ENCODE data around the gene KAT8. TPM values are rescaled to one million over a fixed set of nuclear protein-coding genes. Genes with fewer than 3 reads are reported as not detected.

The KAT8 gene
- total RNA-seq, 2 experiments from 2014 or later, result 54.8 to 56.1 TPM

GRCh38 chr16:31177136-31177535 lies 59.7 kb downstream of the KAT8 start:
- Mint-ChIP-seq H3K27ac (peak overlapping the region; percentile 77), H3K4me3 (peak overlapping the region; percentile 46), H3K4me1 (peaks cover 30% of the 10 kb centered on the region), H3K9me3 (ENCODE audit: low read depth) (no peaks in the 10 kb centered on the region), H3K36me3 (peaks cover 15% of the 10 kb centered on the region), H3K27me3 (peaks cover 5% of the 10 kb centered on the region)
- peak; percentile 77 for DNase-seq
- CTCF ChIA-PET, result interaction anchor here (0.8 to 2.3 kb wide), 7 partner anchors 14 to 279 kb away, joined by 3 to 19 read pairs (median 3); partner anchors contain the start of gene KAT8
- peak; percentile 5 for ATAC-seq

DNA sequence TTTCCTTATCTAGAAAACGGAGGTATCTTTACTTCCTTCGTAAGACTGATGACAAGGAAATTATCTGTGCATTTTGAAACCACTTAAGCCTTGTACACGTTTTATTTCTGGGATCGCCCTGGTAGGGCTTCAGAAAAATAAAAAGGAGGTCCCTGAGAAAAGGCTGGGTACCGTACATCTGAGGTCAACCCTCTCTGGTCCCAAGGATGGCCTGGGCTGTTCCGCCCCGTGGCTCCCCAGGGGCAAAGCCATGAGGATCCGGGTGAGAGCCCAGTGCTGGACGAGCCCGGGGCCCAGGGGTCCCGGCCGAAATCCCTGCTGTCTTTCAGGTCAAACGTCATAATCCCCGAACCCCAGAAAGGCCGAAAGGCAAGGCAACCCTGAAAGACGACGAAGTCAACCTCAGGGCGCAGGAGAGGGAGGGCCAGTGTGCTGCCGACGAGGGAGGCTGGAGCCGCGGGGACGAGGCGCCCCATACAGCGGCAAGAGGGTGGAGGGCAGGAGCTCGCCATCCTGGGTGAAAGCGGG lies 61.8 kb downstream of the KAT8 start:
- H3K27me3 Mint-ChIP-seq, result peaks cover 5% of the 10 kb centered on the region
- peaks cover 36% of the 10 kb centered on the region for H3K36me3 Mint-ChIP-seq
- peak overlapping the region; percentile 91 for H3K4me3 Mint-ChIP-seq
- ATAC-seq (no peak), DNase-seq (no peak)
- no peaks in the 10 kb centered on the region for H3K9me3 Mint-ChIP-seq (ENCODE audit: low read depth)
- peaks cover 51% of the 10 kb centered on the region for H3K4me1 Mint-ChIP-seq
- H3K27ac Mint-ChIP-seq, result peak overlapping the region; percentile 96
- CTCF ChIA-PET, result interaction anchor here (0.7 to 2.1 kb wide), 4 partner anchors 22 to 281 kb away, joined by 3 to 8 read pairs (median 6); no protein-coding TSS in a partner anchor

- ATAC-seq (peak; percentile 60), DNase-seq (peak; percentile 91)
- Mint-ChIP-seq H3K4me1 (peaks cover 55% of the 10 kb centered on the region), H3K4me3 (peak within 1 kb of the TSS; percentile 91), H3K9me3 (ENCODE audit: low read depth) (no peaks in the 10 kb centered on the region), H3K27me3 (peaks cover 2% of the 10 kb centered on the region), H3K36me3 (peaks cover 40% of the 10 kb centered on the region), H3K27ac (peak within 1 kb of the TSS; percentile 96)
- CTCF ChIA-PET, result interaction anchor here (0.8 to 2.1 kb wide), 7 partner anchors 18 to 694 kb away, joined by 3 to 8 read pairs (median 4); partner anchors contain the start of gene ZNF267
Observed at GRCh38 chr16:31179747-31180459, 62.4 kb downstream of the KAT8 start, which contains the start of gene FUS. Gene FUS, plus strand, starts transcription at chr16:31180139. Its CDS starts 76 bp downstream, at chr16:31180215.

Other genes with a start within 250 kb of the KAT8 start
- gene BCL7C, start 223.6 kb upstream of the KAT8 start, total RNA-seq, result 10 to 100 TPM; 25.6 to 26.8 TPM
- gene CTF1, start 221.1 kb upstream of the KAT8 start, total RNA-seq, result under 1 TPM; 0.35 to 0.47 TPM
- gene FBXL19, start 194.1 kb upstream of the KAT8 start, total RNA-seq, result 10 to 100 TPM; 26.1 to 29.2 TPM
- gene ORAI3, start 168.6 kb upstream of the KAT8 start, total RNA-seq, result 10 to 100 TPM; 19.5 to 20.5 TPM
- 10 to 100 TPM; 23.9 to 26.4 TPM for gene SETD1A, start 159.9 kb upstream of the KAT8 start, total RNA-seq
- gene HSD3B7, start 132.5 kb upstream of the KAT8 start, total RNA-seq, result 1 to 10 TPM; 6.6 to 9.7 TPM
- gene STX1B, start 107.0 kb upstream of the KAT8 start, total RNA-seq, result 1 to 10 TPM; 3.5 to 3.6 TPM
- gene STX4, start 84.1 kb upstream of the KAT8 start, total RNA-seq, result 10 to 100 TPM; 60.0 to 75.6 TPM
- 10 to 100 TPM; 18.0 to 20.5 TPM for gene ZNF668, start 43.4 kb upstream of the KAT8 start, total RNA-seq
- 10 to 100 TPM; 31.8 to 37.7 TPM for gene ZNF646, start 43.2 kb upstream of the KAT8 start, total RNA-seq
- gene PRSS53, start 28.7 kb upstream of the KAT8 start, total RNA-seq, result 1 to 10 TPM; 5.3 to 6.6 TPM
- gene VKORC1, start 22.9 kb upstream of the KAT8 start, total RNA-seq, result 10 to 100 TPM; 66.3 to 68.9 TPM
- 10 to 100 TPM; 34.7 to 35.4 TPM for gene BCKDK, start 9.3 kb upstream of the KAT8 start, total RNA-seq
- not detected for gene PRSS8, start 18.1 kb downstream of the KAT8 start, total RNA-seq
- under 1 TPM; 0.59 to 0.96 TPM for gene PRSS36, start 32.4 kb downstream of the KAT8 start, total RNA-seq
- gene FUS, start 62.5 kb downstream of the KAT8 start, total RNA-seq, result 100 to 1,000 TPM; 514 to 619 TPM
- 10 to 100 TPM; 55.4 to 99.1 TPM for gene PYCARD, start 85.1 kb downstream of the KAT8 start, total RNA-seq
- gene TRIM72, start 96.5 kb downstream of the KAT8 start, total RNA-seq, result not detected
- gene PYDC1, start 99.5 kb downstream of the KAT8 start, total RNA-seq, result not detected
- 10 to 100 TPM in 1 of 2 experiments, 1 to 10 TPM in 1; 8.0 to 24.1 TPM for gene ITGAM, start 142.3 kb downstream of the KAT8 start, total RNA-seq
- 10 to 100 TPM; 56.8 to 62.0 TPM for gene ITGAX, start 237.5 kb downstream of the KAT8 start, total RNA-seq